Superior temporal gyrus (tissue), 1 donor: ENCODE results near the gene PLXNB1.
A peak's percentile ranks its signal among the peaks of the same experiment; 100 is the strongest.

Experiments used
- DNase-seq: peaks from one replicate; pipeline ENCODE4 v3.0.0-alpha.2; 2016; ENCODE audit errors: extremely low spot score

Gene PLXNB1

GRCh38 chr3:48432411-48433371 lies 2.8 kb upstream of the PLXNB1 start:
- DNase-seq, result no peak

- DNase-seq, result no peak
Observed at GRCh38 chr3:48431224-48432029, 1.5 kb upstream of the PLXNB1 start.

DNA sequence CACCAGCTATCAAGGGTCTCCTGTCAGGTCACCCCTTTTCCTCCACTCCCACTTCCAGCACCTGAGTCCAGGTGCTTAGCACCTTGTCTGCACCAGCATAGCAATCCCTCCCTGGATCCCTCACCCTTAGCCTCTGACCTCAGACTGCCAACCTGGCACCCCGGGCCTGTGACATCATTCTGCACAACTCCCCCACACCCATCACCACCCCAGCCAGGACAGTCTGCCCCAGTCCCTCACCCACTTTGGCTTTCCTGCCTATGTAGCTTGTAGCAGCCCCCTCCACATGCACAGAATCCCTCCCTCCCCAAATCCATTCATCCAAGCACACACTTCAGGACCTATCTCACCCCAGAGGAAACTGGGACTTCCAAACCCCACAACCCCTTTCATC lies 819 bp upstream of the PLXNB1 start:
- no peak for DNase-seq

GRCh38 chr3:48429317-48429959 lies 448 bp downstream of the PLXNB1 start:
- peak; percentile 81 for DNase-seq

GRCh38 chr3:48428572-48429316 lies 1.1 kb downstream of the PLXNB1 start:
- DNase-seq, result peak; percentile 32

GRCh38 chr3:48428088-48428571 lies 1.8 kb downstream of the PLXNB1 start:
- peak; percentile 30 for DNase-seq

GRCh38 chr3:48427630-48427962 lies 2.3 kb downstream of the PLXNB1 start:
- DNase-seq, result no peak

- DNase-seq, result peak; percentile 66
Observed at GRCh38 chr3:48426944-48427629, 2.8 kb downstream of the PLXNB1 start.

GRCh38 chr3:48426401-48426909 lies 3.4 kb downstream of the PLXNB1 start:
- DNase-seq, result peak; percentile 94

- DNase-seq, result peak; percentile 49
Observed at GRCh38 chr3:48425281-48425812, 4.5 kb downstream of the PLXNB1 start.

GRCh38 chr3:48423883-48424695 lies 5.8 kb downstream of the PLXNB1 start:
- peak; percentile 15 for DNase-seq

DNA sequence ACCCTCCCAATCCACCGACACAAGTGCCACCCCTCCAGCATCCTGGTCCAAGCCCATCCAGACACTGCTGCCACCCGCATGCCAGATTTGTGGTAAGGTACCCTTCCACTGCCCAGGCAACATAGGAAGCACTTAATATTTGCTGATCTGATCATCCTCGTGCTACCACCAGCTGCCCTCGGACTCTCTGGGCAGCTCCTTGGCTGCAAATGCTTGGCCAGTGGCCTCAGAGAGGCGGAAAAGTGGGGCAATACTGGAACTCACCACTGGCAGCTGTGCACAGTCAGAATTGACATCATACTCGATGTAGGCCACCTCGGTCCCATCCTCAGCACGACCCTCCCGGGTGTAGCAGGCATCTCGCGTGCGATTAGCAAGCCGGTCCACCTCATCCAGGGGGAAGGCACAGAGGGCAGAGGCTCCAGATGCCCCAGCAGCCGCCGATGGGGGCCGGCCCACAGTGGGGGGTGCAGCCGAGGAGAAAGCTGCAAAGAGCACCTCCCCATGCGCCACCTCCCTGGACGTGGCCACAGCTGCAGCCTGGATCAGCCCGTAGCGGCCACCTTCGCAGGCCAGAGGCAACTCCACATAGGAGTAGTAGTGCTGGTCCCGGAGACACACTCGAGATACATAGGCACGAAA lies 6.5 kb downstream of the PLXNB1 start:
- DNase-seq, result peak; percentile 45

DNA sequence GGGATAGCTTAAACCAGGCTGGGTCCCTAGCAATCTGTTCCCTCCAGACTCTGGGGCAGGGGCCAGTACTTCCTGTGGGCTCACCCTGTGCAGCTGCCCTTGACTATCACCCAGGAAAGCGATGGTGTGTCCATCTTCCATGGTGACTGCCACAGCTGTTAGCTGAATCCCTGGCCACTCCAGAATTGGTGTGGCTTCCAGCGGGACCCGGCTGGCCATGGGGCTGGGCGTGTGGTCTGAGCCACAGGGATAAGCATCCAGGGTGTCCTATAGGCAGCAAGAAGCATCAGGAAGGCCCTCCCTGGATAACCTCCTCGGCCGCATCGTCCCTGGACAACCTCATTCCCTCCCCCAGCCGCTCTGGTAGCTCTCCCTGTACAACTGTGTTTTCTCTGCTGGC lies 7.2 kb downstream of the PLXNB1 start:
- no peak for DNase-seq

GRCh38 chr3:48422272-48422671 lies 7.6 kb downstream of the PLXNB1 start:
- no peak for DNase-seq

- no peak for DNase-seq
Observed at GRCh38 chr3:48420561-48420960, 9.3 kb downstream of the PLXNB1 start.

GRCh38 chr3:48419597-48419996 lies 10.3 kb downstream of the PLXNB1 start:
- DNase-seq, result no peak

- no peak for DNase-seq
Observed at GRCh38 chr3:48419149-48419548, 10.7 kb downstream of the PLXNB1 start.

DNA sequence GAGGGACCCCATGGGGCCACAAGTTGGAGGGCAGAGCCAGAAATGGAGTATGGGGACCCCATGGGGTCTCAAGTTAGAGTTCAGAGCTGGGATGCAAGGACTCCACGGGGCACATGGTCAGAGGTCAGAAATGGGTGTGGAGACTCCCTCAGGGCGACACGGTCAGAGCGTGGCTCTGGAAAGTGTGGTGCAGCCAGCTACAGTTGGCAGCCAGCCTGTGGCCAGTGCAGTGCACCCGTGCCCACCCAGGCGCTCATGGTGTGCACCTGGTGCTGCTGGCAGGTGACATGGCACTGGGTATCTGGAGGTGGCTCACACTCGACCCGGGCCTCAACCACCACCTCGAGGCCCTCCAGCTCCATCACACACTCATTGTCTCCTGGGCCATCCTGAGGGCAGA lies 11.2 kb downstream of the PLXNB1 start:
- no peak for DNase-seq

- DNase-seq, result no peak
Observed at GRCh38 chr3:48418140-48418539, 11.7 kb downstream of the PLXNB1 start.
